ELF-1 (cell line): ENCODE results near the gene CCNL1.
"Not testable (repeated sequence)": the region's sequence is repeated elsewhere in the genome, so short reads cannot be mapped to it uniquely, and the experiment has no call there.

ENCODE experiments used
- DNase-seq: peaks from one replicate; pipeline ENCODE4 v3.0.0-alpha.2; 2016; ENCODE audit warnings: low read depth, low spot score

CCNL1 gene

DNA sequence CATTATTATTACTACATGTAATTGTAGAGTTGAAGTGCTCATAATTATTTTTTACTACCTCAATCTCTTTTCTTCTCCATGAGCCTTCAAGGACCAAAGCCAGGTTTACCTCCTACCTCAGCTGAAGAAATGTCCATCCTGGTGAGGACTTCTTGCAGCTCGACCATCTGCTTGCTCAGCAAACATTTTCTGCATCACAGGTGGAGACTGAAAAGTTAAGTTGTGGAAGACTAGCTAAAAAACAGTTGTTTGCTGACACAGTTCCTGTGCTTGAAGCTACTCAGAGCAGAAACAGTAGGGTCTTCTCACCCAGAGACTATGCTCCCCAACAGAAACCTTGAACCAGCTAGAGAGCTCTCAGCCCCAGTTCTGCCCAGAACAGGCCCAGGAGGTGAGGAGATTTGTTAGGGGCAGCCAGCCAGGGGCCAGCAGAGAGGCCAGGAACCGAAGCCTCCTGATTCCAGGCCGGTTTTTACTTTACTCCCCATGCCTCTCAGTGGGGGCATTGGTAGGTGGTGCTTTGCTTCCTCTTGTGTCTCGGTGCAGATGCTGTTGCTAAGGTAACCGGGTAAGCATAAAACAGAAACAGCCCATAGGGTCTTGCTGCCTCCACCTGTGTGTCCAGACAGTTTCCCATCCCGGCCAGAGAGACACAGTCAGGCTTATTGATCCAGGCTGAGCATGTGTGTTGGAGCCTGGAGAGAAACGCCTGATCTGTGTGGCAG is 54.9 kb downstream of the CCNL1 start:
- DNase-seq = peak; percentile 73

DNA sequence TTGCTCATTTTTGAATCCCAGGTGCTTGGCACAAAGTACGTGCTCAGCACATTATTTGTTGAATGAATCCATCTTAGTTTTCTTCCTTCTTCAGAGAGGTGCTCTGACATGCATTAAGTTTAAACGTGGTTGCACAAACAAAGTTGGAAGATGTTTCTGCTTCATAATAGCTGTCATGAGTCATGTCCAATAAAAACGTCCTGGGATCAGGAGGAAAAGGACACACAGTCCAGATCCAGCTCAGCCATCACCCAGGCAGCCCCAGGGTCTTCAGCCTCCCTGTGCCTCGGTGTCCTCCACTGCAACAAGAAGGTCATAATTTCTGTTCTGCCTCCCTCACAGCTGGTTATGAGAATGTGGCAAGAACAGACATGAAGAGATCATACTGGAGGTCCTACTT is 55.4 kb downstream of the CCNL1 start:
- DNase-seq = no peak

- DNase-seq = no peak
Measured at GRCh38 chr3:157103860-157104259, 56.1 kb downstream of the CCNL1 start.

DNA sequence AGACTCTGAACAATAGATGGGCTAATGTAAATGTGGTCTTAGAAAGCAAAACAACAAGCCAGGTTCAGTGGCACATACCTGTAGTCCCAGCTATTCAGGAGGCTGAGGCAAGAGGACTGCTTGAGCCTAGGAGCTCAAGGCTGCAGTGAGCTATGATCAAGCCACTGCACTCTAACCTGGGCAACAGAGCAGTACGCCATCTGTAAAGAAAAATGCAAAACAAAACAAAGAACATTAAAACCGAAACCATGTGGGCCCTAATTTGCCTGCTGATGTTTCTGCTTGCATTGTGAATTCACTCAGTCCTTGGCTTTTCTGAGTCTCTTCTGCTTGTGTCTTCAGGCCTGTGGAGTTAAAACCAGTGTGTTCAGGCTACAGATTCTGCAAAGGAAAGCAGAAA is 56.7 kb downstream of the CCNL1 start:
- no peak for DNase-seq

DNA sequence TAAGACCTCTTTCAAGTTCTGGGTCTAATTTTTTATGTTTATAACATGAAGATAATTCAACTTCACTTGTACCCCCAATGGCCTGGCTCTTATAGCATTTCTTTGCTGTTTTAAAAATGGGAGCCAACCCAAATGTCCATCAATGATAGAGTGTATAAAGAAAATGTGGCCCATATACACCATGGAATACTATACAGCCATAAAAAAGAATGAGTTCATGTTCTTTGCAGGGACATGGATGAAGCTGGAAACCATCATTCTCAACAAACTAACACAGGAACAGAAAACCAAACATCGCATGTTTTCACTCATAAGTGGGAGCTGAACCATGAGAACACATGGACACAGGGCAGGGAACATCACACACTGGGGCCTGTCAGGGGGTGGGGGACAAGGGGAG is 57.4 kb downstream of the CCNL1 start:
- DNase-seq = not testable (repeated sequence)

- DNase-seq = no peak
Measured at GRCh38 chr3:157102098-157102497, 57.8 kb downstream of the CCNL1 start.

- DNase-seq = no peak
Measured at GRCh38 chr3:157101486-157101885, 58.5 kb downstream of the CCNL1 start.

DNA sequence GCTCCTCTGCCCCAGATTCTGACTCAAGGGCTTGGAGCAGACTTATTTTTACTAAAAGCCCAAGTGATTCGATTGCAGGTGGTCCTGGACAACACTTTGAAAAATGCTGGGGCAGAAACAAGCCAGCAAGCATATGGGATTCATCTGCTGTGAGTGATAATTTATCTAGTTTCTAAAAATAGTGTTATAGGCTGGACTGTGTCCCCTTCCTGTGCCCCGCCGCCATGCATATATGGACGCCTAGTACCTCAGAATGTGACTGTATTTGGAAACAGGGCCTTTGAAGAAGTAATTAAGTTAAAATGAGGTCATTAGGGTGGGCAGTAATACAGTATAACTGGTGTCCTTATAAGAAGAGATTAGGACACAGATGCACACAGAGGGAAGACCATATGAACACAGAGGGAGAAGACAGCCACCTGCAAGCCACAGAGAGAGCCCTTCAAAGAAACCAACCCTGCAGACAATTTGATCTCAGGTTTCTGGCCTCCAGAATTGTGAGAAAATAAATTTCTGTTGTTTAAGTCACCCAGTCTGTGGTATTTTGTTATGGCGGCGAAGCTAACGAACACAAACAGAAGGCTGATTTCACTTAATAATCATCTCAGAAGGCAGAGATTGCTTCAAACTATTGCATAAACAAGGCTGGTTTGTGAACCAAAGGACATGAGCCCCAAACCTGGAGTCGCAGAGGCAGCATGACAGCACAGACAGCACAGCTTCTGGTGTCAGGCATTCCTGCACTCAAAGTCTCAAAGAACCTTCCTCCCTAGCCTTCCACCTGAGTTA is 59.1 kb downstream of the CCNL1 start:
- no peak for DNase-seq

DNA sequence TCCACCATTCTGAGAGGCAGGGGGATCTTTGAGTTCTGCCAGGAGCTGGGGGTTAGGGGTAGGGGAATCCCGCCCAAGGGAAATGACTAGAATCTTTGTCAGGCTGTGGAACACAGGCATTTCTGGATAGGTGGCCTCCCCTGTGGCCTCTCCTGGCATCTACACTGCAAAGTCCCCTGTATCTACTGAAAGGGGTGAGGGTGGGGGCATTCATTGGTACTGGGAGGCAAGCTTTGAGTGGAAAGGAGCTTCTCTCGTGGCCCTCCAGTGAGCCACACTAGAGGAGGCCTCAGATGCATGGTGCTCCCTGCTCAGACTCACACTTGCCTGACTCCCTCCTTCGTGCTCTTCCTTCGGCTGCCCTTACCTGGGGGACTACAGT is 59.9 kb downstream of the CCNL1 start:
- DNase-seq = no peak

DNA sequence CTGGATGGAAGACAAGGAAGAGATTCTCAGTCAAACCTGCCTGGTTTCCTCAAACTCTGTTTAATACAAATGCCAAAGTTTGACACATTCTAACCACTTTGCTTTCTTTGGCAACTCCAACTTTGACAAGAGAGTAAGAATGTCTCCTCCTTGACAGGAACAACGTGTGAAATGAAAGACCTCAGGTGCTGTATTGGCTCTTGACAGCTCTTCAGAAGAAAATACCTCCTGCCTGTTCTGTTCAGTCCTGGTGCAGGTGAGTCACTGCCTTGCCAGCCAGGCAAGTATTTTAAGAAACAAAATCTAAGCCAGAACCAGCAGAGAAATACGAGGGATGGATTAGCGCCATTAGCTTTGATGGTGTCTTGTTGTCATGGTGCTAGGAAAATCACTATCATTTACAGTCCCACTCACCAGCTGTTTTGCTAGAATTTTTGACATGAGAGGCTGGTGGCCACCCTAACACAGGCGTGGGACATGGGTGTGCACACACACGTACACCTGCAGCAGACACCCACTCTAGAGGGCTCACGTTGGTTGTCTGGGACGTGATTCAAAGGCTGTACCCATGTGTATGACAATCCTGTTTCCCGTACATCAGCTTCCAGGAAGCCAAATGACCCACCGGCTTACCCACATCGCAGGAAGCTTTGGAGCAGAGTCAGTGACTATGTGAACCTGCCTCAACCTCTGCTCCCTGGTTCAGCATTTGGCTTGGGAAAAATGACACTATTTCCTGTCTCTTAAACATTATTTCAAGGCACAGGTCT is 60.4 kb downstream of the CCNL1 start:
- DNase-seq = no peak

DNA sequence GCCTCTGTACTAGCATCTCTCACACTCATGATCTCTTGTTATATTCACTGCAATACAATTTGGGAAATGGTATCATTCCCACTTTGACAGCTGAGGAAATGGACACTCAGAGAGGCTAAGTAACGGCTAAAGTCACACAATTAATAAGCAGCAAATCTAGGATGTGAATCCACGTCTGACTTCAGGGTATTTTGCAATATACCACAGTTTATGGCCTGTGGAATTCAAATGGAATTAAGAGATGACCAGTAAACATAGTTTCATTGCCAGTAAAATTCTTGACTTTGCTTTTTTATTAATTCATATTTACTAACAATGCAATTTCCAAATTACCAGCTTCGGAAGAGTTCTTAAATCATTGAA is 61.1 kb downstream of the CCNL1 start:
- no peak for DNase-seq

GRCh38 chr3:157098121-157098822 is 61.7 kb downstream of the CCNL1 start:
- no peak for DNase-seq
